ENCODE data around the gene FXYD6. TPM values are rescaled to one million over a fixed set of nuclear protein-coding genes. Genes with fewer than 3 reads are reported as not detected.

The FXYD6 gene
- total and polyA plus RNA-seq, 9 of the 15 experiments (the other 6 are each of a cell fraction or from before 2014, with no cell fraction given): 0.07 to 0.35 TPM; not detected in 7

- TF ChIP-seq DACH1 (IDR thresholded peaks at IDR 0.05; ENCODE audit: partially characterized antibody) (peak; percentile 18), ZNF830 (CRISPR knock-in tag; IDR thresholded peaks at IDR 0.05) (no peak), ZNF133 (CRISPR knock-in tag; IDR thresholded peaks at IDR 0.05) (no peak), ZNF384 (IDR thresholded peaks at IDR 0.05; ENCODE audit: low read depth, low read length) (no peak), NR4A1 (CRISPR knock-in tag; IDR thresholded peaks at IDR 0.05) (no peak), NR4A1 (tag; IDR thresholded peaks at IDR 0.05) (no peak), ZNF280A (IDR thresholded peaks at IDR 0.05; ENCODE audit: low read depth, partially characterized antibody) (peak; percentile 37), FOXK1 (CRISPR knock-in tag; IDR thresholded peaks at IDR 0.05; ENCODE audit: borderline replicate concordance) (no peak), THRAP3 (IDR thresholded peaks at IDR 0.05; ENCODE audit: borderline replicate concordance) (peak; percentile 89), ARHGAP35 (IDR thresholded peaks at IDR 0.05; ENCODE audit: partially characterized antibody) (peak; percentile 84)
- TF ChIP-seq, protein P1, sequence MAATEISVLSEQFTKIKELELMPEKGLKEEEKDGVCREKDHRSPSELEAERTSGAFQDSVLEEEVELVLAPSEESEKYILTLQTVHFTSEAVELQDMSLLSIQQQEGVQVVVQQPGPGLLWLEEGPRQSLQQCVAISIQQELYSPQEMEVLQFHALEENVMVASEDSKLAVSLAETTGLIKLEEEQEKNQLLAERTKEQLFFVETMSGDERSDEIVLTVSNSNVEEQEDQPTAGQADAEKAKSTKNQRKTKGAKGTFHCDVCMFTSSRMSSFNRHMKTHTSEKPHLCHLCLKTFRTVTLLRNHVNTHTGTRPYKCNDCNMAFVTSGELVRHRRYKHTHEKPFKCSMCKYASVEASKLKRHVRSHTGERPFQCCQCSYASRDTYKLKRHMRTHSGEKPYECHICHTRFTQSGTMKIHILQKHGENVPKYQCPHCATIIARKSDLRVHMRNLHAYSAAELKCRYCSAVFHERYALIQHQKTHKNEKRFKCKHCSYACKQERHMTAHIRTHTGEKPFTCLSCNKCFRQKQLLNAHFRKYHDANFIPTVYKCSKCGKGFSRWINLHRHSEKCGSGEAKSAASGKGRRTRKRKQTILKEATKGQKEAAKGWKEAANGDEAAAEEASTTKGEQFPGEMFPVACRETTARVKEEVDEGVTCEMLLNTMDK (IDR thresholded peaks at IDR 0.05; ENCODE audit: borderline replicate concordance, insufficient read depth, low read depth, low read length, poor library complexity, severe bottlenecking): no peak
- TF ChIP-seq, protein P2, sequence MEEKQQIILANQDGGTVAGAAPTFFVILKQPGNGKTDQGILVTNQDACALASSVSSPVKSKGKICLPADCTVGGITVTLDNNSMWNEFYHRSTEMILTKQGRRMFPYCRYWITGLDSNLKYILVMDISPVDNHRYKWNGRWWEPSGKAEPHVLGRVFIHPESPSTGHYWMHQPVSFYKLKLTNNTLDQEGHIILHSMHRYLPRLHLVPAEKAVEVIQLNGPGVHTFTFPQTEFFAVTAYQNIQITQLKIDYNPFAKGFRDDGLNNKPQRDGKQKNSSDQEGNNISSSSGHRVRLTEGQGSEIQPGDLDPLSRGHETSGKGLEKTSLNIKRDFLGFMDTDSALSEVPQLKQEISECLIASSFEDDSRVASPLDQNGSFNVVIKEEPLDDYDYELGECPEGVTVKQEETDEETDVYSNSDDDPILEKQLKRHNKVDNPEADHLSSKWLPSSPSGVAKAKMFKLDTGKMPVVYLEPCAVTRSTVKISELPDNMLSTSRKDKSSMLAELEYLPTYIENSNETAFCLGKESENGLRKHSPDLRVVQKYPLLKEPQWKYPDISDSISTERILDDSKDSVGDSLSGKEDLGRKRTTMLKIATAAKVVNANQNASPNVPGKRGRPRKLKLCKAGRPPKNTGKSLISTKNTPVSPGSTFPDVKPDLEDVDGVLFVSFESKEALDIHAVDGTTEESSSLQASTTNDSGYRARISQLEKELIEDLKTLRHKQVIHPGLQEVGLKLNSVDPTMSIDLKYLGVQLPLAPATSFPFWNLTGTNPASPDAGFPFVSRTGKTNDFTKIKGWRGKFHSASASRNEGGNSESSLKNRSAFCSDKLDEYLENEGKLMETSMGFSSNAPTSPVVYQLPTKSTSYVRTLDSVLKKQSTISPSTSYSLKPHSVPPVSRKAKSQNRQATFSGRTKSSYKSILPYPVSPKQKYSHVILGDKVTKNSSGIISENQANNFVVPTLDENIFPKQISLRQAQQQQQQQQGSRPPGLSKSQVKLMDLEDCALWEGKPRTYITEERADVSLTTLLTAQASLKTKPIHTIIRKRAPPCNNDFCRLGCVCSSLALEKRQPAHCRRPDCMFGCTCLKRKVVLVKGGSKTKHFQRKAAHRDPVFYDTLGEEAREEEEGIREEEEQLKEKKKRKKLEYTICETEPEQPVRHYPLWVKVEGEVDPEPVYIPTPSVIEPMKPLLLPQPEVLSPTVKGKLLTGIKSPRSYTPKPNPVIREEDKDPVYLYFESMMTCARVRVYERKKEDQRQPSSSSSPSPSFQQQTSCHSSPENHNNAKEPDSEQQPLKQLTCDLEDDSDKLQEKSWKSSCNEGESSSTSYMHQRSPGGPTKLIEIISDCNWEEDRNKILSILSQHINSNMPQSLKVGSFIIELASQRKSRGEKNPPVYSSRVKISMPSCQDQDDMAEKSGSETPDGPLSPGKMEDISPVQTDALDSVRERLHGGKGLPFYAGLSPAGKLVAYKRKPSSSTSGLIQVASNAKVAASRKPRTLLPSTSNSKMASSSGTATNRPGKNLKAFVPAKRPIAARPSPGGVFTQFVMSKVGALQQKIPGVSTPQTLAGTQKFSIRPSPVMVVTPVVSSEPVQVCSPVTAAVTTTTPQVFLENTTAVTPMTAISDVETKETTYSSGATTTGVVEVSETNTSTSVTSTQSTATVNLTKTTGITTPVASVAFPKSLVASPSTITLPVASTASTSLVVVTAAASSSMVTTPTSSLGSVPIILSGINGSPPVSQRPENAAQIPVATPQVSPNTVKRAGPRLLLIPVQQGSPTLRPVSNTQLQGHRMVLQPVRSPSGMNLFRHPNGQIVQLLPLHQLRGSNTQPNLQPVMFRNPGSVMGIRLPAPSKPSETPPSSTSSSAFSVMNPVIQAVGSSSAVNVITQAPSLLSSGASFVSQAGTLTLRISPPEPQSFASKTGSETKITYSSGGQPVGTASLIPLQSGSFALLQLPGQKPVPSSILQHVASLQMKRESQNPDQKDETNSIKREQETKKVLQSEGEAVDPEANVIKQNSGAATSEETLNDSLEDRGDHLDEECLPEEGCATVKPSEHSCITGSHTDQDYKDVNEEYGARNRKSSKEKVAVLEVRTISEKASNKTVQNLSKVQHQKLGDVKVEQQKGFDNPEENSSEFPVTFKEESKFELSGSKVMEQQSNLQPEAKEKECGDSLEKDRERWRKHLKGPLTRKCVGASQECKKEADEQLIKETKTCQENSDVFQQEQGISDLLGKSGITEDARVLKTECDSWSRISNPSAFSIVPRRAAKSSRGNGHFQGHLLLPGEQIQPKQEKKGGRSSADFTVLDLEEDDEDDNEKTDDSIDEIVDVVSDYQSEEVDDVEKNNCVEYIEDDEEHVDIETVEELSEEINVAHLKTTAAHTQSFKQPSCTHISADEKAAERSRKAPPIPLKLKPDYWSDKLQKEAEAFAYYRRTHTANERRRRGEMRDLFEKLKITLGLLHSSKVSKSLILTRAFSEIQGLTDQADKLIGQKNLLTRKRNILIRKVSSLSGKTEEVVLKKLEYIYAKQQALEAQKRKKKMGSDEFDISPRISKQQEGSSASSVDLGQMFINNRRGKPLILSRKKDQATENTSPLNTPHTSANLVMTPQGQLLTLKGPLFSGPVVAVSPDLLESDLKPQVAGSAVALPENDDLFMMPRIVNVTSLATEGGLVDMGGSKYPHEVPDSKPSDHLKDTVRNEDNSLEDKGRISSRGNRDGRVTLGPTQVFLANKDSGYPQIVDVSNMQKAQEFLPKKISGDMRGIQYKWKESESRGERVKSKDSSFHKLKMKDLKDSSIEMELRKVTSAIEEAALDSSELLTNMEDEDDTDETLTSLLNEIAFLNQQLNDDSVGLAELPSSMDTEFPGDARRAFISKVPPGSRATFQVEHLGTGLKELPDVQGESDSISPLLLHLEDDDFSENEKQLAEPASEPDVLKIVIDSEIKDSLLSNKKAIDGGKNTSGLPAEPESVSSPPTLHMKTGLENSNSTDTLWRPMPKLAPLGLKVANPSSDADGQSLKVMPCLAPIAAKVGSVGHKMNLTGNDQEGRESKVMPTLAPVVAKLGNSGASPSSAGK (IDR thresholded peaks at IDR 0.05): no peak
Measured at GRCh38 chr11:117809236-117810055, 67.0 kb downstream of the FXYD6 start (continued).

All from K562 (cell line).